GM12872 (cell line): ENCODE results near the gene PASK.

Experiments used
- CTCF ChIP-seq: IDR thresholded peaks from 3 replicates; pipeline ENCODE4 v1.5.1; 2011; ENCODE audit warnings: low read depth, mild to moderate bottlenecking, low read length, moderate library complexity; ENCODE audit not compliant: insufficient read depth

The PASK gene

GRCh38 chr2:241136191-241136590, 13.1 kb downstream of the PASK start:
- no peak for TF ChIP-seq CTCF

DNA sequence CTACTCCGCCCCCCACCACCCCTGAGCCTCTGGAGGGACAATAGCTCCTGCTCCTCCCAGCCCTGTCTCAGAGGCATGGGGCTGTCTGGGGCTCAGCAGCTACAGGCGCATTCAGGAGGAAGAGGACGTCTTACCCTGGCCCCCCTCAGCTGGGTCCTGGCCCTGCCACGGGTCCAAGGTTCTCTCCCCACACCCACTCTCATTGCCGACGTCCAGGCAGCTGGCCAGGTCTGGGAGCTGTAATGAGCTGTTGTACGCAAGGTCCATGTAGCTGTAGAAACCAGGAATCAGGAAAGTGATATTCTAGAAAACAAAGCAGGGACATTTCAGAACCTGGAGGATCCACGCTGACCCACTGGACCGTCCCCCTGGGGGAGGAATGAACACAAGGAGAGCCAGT, 13.5 kb downstream of the PASK start:
- TF ChIP-seq CTCF, result no peak

GRCh38 chr2:241134711-241135110, 14.6 kb downstream of the PASK start:
- no peak for TF ChIP-seq CTCF

GRCh38 chr2:241133436-241133820, 15.8 kb downstream of the PASK start:
- no peak for TF ChIP-seq CTCF

- no peak for TF ChIP-seq CTCF
Measured at GRCh38 chr2:241132538-241133435, 16.5 kb downstream of the PASK start.

DNA sequence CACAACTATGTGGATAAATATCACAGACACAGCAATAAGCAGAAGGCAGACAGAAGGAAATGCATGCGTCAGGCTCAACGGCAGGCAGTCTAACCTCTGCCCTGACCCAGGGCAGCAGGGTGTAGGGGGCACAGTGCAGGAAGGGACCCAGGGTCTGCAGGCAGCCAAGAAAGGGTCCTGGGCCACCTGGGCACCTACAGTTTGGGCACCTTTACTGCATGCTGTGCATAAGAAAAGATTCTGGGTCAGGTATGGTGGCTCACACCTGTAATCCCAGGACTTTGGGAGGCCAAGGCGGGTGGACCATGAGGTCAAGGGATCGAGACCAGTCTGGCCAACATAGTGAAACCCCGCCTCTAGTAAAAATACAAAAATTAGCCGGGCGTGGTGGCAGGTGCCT, 17.7 kb downstream of the PASK start:
- no peak for TF ChIP-seq CTCF

DNA sequence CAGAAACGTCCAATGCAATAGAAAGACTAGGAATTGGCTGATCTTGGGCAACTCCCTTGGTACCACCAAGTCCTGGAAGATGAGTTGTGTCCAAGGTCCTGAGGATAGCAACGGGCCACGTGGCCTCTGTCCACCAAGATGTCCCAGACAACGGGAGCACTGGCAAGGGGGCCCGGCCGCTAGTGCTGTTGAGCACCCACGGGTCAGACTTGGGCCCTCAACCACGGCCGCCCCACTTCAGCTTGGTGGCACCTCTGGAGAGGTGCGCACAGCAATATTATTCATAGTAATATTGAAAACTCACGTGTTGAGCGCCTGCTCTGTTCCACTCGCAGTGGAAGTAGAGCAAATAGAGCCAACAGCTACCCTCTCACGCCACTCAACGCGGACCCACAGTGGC, 19.0 kb downstream of the PASK start:
- no peak for TF ChIP-seq CTCF
